CD14-positive monocyte (primary cell): ENCODE data around the gene PIP4K2C. TPM values are rescaled to one million over a fixed set of nuclear protein-coding genes. Genes with fewer than 3 reads are reported as not detected.
A peak's percentile ranks its signal among the peaks of the same experiment; 100 is the strongest.
"Not testable (repeated sequence)": the region's sequence is repeated elsewhere in the genome, so short reads cannot be mapped to it uniquely, and the experiment has no call there.

Experiments used
- DNase-seq, 3 donors: peaks; one replicate each; pipeline ENCODE4 v3.0.0-alpha.2; 2011 to 2022
- H2AFZ ChIP-seq: 2 replicates; pipeline ENCODE4 v1.6.0; 2012; ENCODE audit warnings: mild to moderate bottlenecking, low read depth, low read length, inconsistent platforms; ENCODE audit not compliant: insufficient read depth, poor library complexity, severe bottlenecking
- H3K27ac ChIP-seq, 2 donors: 1 replicate in 1 of 2; 2 replicates in 1 of 2; pipeline ENCODE4 v1.5.1; 2012 to 2013; ENCODE audit warnings: low read length in 2 of 2, control low read depth in 1 of 2, inconsistent platforms in 1 of 2, low read depth in 1 of 2, mild to moderate bottlenecking in 1 of 2
- H3K27me3 ChIP-seq, 2 donors: one replicate each; pipeline versions ENCODE4 v1.6.0 to v1.6.1; 2011 to 2013; ENCODE audit warnings: low read length in 2 of 2; ENCODE audit not compliant: control insufficient read depth in 2 of 2, insufficient read depth in 2 of 2
- H3K36me3 ChIP-seq, 2 donors: replicated peaks in 1 of 2; 1 replicate in 1 of 2; 2 replicates in 1 of 2; pipeline versions ENCODE4 v1.5.1 to v1.6.1; 2012 to 2013; ENCODE audit warnings: low read length in 2 of 2, control low read depth in 1 of 2, inconsistent platforms in 1 of 2, mild to moderate bottlenecking in 1 of 2; ENCODE audit not compliant: insufficient read depth in 2 of 2, control insufficient read depth in 1 of 2
- H3K4me1 ChIP-seq, 2 donors: 1 replicate in 1 of 2; 2 replicates in 1 of 2; pipeline versions ENCODE4 v1.5.1 to v1.6.1; 2012 to 2013; ENCODE audit warnings: low read length in 2 of 2, control low read depth in 1 of 2, inconsistent platforms in 1 of 2, mild to moderate bottlenecking in 1 of 2, moderate library complexity in 1 of 2; ENCODE audit not compliant: insufficient read depth in 2 of 2, control insufficient read depth in 1 of 2
- H3K4me2 ChIP-seq: replicated peaks from 2 replicates; pipeline ENCODE3; 2012; ENCODE audit warnings: low read length, moderate library complexity, mild to moderate bottlenecking; ENCODE audit not compliant: poor library complexity, severe bottlenecking; ENCODE audit errors: extremely low read depth
- H3K4me3 ChIP-seq, 3 experiments: fragments of 200-600 bp in 1 of 3; sonication (generic) in 1 of 3; replicated peaks in 1 of 3; 1 replicate in 2 of 3; 2 replicates in 1 of 3; pipeline ENCODE4 v1.5.1; 2011 to 2013; ENCODE audit warnings: low read length in 3 of 3, mild to moderate bottlenecking in 3 of 3, control low read depth in 2 of 3, low read depth in 2 of 3, inconsistent platforms in 1 of 3, moderate library complexity in 1 of 3
- H3K79me2 ChIP-seq: 2 replicates; pipeline ENCODE4 v1.6.0; 2012; ENCODE audit warnings: mild to moderate bottlenecking, control low read depth, inconsistent platforms, low read length, moderate library complexity; ENCODE audit not compliant: insufficient read depth
- H3K9ac ChIP-seq: 2 replicates; pipeline ENCODE4 v1.6.0; 2017; ENCODE audit warnings: low read length, mild to moderate bottlenecking; ENCODE audit not compliant: insufficient read depth, poor library complexity, severe bottlenecking
- H3K9me3 ChIP-seq, 2 donors: replicated peaks in 1 of 2; 1 replicate in 1 of 2; 2 replicates in 1 of 2; pipeline versions ENCODE4 v1.5.1 to v1.6.1; 2012 to 2013; ENCODE audit warnings: low read length in 2 of 2, control low read depth in 1 of 2; ENCODE audit not compliant: control insufficient read depth in 1 of 2, insufficient read depth in 1 of 2
- H4K20me1 ChIP-seq: 2 replicates; pipeline ENCODE4 v1.6.0; 2012; ENCODE audit warnings: mild to moderate bottlenecking, low read length, control low read depth, moderate library complexity; ENCODE audit not compliant: insufficient read depth
- H3K27ac Mint-ChIP-seq, 7 donors: one replicate each; pipeline ENCODE4 v1.8.0; 2020; ENCODE audit warnings: mild to moderate bottlenecking in 7 of 7, mixed read lengths in 7 of 7, moderate library complexity in 6 of 7, inconsistent platforms in 2 of 7
- H3K27me3 Mint-ChIP-seq, 3 donors: one replicate each; pipeline ENCODE4 v1.8.0; 2021 to 2022; ENCODE audit warnings: low read depth in 3 of 3, mild to moderate bottlenecking in 3 of 3, mixed read lengths in 3 of 3, moderate library complexity in 3 of 3, inconsistent platforms in 1 of 3
- H3K36me3 Mint-ChIP-seq, 2 donors: one replicate each; pipeline ENCODE4 v1.8.0; 2020; ENCODE audit warnings: mixed read lengths in 2 of 2, inconsistent platforms in 1 of 2, mild to moderate bottlenecking in 1 of 2
- H3K4me1 Mint-ChIP-seq: one replicate; pipeline ENCODE4 v1.8.0; 2020; ENCODE audit warnings: mild to moderate bottlenecking, mixed read lengths
- H3K4me3 Mint-ChIP-seq, 2 donors: one replicate each; pipeline ENCODE4 v1.8.0; 2020; ENCODE audit warnings: mild to moderate bottlenecking in 2 of 2, mixed read lengths in 2 of 2, moderate library complexity in 1 of 2
- H3K9me3 Mint-ChIP-seq, 7 donors: one replicate each; pipeline ENCODE4 v1.8.0; 2020 to 2022; ENCODE audit warnings: mixed read lengths in 7 of 7, mild to moderate bottlenecking in 6 of 7, moderate library complexity in 6 of 7, inconsistent platforms in 2 of 7
- CTCF ChIP-seq: fragments of 200-600 bp; IDR thresholded peaks from one replicate; pipeline ENCODE4 v1.8.0; 2022; ENCODE audit warnings: antibody characterized with exemption, mild to moderate bottlenecking
- WGBS: methylation state at CpG from one replicate; pipeline ENCODE4 v1.1.5; 2013; ENCODE audit warnings: missing lambda C conversion rate; ENCODE audit not compliant: insufficient coverage; 5-methylcytosine and 5-hydroxymethylcytosine counted together
- intact Hi-C, 2 donors: fragments of 100-400 bp; cut with micrococcal nuclease; formaldehyde crosslinking; loops; one replicate each; pipeline versions ENCODE4 v1.15.0 to v1.15.1; 2023
- polyA plus RNA-seq, 3 donors: library from polyadenylated mRNA; depleted of rRNA in 1 of 3; unstranded in 2 of 3; stranded (reverse) in 1 of 3; fragments of 300-500 nt in 2 of 3; fragments of >200 nt in 1 of 3; fragmentation: Illumina TruSeq in 2 of 3; gene quantifications; 1 replicate in 2 of 3; 2 replicates in 1 of 3; pipeline ENCODE4 v1.2.3, GENCODE V29; 2012 to 2021

The PIP4K2C gene
- polyA plus RNA-seq, 3 donors: 12.3 to 18.6 (median 16.9) TPM

- Mint-ChIP-seq H3K27ac (peak overlapping the region in 1 of 7 donors; percentile 68), H3K4me1 (peaks cover 30% of the 10 kb centered on the region), H3K36me3 (peaks cover 13 to 14% of the 10 kb centered on the region in 2 donors), H3K27me3 (peaks cover 88 to 94% (median 93%) of the 10 kb centered on the region in 3 donors), H3K4me3 (peak overlapping the region in 1 of 2 donors; percentile 93), H3K9me3 (peaks cover 0 to 27% (median 6%) of the 10 kb centered on the region in 7 donors)
- H3K9ac ChIP-seq: no peak overlapping the region
- no peak overlapping the region for H3K4me3 ChIP-seq
- H2AFZ ChIP-seq: no peak overlapping the region
- WGBS: 89% methylated on average over 3 of the region's 11 CpGs
- H4K20me1 ChIP-seq: no peaks in the 10 kb centered on the region
- H3K4me1 ChIP-seq: peaks cover 18 to 23% of the 10 kb centered on the region in 2 donors
- no peak for DNase-seq
- H3K9me3 ChIP-seq: peaks cover 5 to 31% of the 10 kb centered on the region in 2 donors
- peaks cover 49 to 92% of the 10 kb centered on the region in 2 donors for H3K27me3 ChIP-seq
- H3K36me3 ChIP-seq: no peaks in the 10 kb centered on the region
- intact Hi-C loops: no loop called here
- TF ChIP-seq CTCF: no peak
- no peaks in the 10 kb centered on the region for H3K79me2 ChIP-seq
- no peak overlapping the region for H3K27ac ChIP-seq
- H3K4me2 ChIP-seq: no peak overlapping the region
Measured at GRCh38 chr12:57617942-57618341, 26.9 kb downstream of the PIP4K2C start.

GRCh38 chr12:57618431-57618830, 27.4 kb downstream of the PIP4K2C start:
- Histone ChIP-seq H3K9me3 (peaks cover 5 to 31% of the 10 kb centered on the region in 2 donors), H3K4me1 (peaks cover 18 to 23% of the 10 kb centered on the region in 2 donors), H3K27me3 (peaks cover 47 to 92% of the 10 kb centered on the region in 2 donors)
- H3K79me2 ChIP-seq, DNase-seq, H3K4me2 ChIP-seq, H3K27ac ChIP-seq, H4K20me1 ChIP-seq, H3K9ac ChIP-seq, H3K4me3 ChIP-seq, intact Hi-C loops, H3K27ac Mint-ChIP-seq, H3K36me3 ChIP-seq, H2AFZ ChIP-seq: not testable (repeated sequence)
- H3K27me3 Mint-ChIP-seq: peaks cover 88 to 93% (median 93%) of the 10 kb centered on the region in 3 donors
- H3K4me1 Mint-ChIP-seq: peaks cover 30% of the 10 kb centered on the region
- WGBS: 100% methylated on average over 2 of the region's 6 CpGs
- peaks cover 0 to 27% (median 6%) of the 10 kb centered on the region in 7 donors for H3K9me3 Mint-ChIP-seq
- H3K36me3 Mint-ChIP-seq: peaks cover 13 to 14% of the 10 kb centered on the region in 2 donors
- H3K4me3 Mint-ChIP-seq: peak overlapping the region in 1 of 2 donors; percentile 93
